ENCODE measurements around the gene SLC35F4.
"Not testable (repeated sequence)": the region's sequence is repeated elsewhere in the genome, so short reads cannot be mapped to it uniquely, and the experiment has no call there.

Gene SLC35F4

DNA sequence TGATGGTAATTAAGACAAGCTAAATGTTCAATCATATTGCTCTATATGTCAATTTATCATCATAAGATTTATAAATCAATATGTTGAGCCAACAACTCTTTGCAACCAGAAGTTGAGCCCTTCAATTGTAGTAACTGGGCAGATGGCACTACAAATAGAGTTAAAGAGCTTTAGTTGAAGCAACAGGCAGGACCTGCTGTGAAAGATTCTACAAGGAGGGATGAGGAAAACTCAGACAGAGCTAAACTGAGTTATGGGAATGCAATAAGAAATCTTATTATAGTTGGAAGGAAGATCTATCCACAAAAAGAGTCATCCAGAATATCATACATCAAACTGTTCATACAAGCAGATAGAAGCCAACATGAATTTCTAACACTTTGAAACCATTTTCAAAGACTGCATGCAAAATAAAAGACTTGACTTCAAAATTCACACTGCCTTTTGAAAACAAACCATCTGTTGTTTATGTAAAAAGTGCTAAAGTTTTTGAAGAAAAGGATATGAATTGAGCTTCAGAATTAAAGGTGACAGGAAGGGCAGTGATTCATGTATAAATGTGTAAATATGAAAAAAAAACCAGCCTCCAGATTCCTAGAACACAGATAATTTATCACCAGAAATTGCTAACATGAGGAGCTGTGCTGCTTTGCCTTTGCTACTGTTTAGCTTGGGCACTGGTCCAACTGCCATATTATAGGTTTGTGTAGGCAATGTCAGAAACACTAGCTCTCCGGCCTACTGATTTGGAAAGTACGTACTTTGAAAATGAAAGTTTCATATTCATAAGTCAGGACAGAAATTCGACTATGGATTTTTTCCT is 133.2 kb downstream of the SLC35F4 start:
- in situ Hi-C loops (cut with MboI; ENCODE audit: low sequenced_read_pairs): no loop called here

DNA sequence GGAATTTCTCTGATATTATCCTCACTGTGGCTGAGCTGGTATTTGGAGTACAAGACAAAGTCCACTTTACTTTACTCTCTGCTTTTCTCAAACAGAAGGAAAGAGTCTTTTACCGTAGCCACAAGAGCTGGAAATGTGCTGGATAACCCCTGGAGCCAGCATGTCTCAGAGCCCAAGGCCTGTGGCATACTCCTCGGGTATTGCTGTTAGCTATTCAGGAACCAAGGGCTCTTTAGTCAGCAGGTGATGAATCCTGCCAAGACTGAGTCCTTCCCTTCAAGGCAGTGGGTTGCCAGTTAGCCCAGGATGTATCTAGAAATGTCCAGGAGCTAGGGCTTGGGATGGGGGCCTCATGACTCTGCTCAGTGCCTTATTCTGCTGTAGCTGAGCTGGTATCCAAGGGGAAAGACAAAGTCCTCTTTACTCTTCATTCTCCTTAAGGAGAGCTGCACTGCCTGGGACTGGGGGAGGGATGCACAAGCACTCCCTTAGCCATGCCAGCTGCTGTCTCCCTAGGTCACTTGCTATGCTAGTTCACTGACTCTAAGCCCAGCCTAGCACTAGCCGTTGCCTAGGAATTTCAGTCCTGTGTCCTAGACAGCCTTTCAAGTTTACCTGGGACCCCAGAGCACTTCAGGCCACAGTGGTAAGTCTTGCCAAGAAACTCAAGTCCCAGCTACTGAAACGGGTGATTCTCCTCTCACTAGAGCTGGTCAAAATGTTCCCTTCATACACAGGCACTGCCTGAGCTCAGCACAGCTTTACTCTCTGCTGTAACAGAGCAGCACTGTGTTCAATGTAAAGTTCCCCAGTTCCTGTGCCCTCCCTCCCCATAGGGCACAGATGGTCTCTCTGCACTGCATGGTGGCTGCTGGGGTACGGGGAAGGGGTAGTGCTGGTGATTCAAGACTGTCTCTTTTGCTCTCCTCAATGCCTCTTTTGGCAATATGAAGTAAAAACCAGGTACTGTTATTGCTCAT is 136.4 kb downstream of the SLC35F4 start:
- in situ Hi-C loops (cut with MboI; ENCODE audit: low sequenced_read_pairs): no loop called here

DNA sequence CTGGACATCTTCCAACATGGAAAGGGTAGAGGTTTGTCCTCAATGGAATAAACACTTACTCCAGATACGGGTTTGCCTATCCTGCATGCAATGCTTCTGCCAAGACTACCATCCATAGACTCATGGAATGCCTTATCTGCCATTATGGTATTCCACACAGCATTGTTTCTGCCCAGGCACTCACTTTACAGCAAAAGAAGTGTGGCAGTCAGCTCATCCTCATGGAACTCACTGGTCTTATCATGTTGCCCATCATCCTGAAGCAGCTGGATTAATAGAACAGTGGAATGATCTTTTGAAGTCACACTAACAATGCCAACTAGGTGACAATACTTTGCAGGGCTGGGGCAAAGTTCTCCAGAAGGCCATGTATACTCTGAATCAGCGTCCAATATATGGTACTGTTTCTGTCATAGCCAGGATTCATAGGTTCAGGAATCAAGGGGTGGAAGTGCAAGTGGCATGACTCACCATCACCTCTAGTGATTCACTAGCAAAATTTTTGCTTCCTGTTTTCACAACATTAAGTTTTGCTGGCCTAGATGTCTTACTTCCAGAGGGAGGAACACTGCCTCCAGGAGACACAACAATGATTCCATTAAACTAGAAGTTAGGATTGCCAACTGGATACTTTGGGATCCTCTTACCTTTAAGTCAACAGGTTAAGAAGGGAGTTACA is 140.4 kb downstream of the SLC35F4 start:
- in situ Hi-C loops (cut with MboI; ENCODE audit: low sequenced_read_pairs): no loop called here

DNA sequence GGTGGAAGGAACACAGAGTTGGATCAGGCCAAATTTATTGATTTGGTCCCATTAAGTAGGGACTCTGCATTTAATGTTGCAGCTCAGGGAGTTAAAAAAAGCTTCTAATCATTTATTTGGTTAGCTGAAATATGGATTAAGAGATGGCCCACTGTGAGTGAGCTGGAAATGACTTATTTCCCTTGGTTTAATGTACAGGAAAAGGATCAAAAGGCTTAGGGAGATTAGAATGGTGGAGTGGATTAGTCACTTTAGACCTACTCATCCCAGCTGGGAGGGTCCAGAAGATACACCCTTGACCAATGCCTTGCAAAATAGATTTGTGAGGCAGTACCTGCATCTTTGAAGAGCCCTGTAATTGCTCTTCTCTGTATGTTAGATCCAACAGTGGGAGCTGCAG is 143.8 kb downstream of the SLC35F4 start:
- in situ Hi-C loops (cut with MboI; ENCODE audit: low sequenced_read_pairs): not testable (repeated sequence)

DNA sequence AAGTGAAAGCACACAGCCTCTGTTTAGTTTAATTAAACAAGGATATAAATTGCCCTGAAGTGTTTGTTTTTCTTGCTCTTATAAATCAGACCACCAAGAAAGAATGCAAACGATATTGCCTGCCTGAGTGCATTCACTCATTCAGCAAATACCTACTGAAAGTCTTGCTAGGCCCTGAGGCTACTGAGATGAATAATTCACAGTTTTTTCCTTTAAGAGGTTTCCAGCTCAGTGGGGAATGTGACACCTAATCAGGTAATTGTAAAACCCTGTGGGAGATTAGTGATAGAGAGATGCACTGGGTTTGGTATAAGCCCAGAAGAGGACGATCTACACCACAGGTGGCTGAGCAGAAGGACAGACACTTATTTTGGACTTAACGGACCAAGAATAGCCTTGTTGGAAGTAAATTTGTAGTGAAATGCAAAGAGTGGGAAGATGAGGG is 151.4 kb downstream of the SLC35F4 start:
- in situ Hi-C loops (cut with MboI; ENCODE audit: low sequenced_read_pairs): no loop called here

DNA sequence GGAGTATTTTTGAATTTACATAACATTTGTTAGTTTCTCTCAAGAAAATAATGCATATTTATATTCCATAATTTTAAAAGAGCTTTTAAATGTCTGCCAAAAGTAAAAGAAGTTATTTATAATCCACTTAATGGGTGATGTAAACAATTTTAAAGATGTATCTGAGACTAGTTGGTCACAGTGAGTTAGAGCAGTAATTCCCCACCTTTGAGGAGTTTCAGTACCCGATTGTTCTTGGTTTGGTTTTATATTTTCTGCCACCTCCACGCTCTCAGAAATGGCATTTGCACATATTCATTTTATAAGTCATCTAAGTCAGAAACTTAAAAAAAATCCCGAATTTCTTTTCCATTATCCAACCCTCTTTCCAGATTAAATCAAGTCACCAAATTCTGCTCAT is 153.2 kb downstream of the SLC35F4 start:
- in situ Hi-C loops (cut with MboI; ENCODE audit: low sequenced_read_pairs): no loop called here

DNA sequence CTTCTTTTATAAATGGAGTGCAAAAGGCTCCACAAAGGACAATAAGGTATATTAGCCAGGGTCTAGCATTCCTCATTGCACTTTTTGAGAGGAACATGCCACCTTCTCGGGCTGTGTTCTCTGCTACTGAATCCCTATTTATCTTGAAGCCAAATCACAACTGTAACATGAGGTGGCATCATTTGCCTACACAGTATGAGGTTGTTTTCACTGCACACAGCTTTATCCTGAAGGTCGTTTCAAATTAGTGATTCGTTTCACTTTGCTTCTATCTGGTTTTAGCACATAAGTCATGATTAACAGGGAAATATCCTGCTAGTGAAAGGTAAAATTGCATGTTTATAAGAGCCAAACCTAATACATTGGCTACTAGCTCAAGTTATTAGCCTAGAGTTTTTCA is 153.8 kb downstream of the SLC35F4 start:
- in situ Hi-C loops (cut with MboI; ENCODE audit: low sequenced_read_pairs): no loop called here

DNA sequence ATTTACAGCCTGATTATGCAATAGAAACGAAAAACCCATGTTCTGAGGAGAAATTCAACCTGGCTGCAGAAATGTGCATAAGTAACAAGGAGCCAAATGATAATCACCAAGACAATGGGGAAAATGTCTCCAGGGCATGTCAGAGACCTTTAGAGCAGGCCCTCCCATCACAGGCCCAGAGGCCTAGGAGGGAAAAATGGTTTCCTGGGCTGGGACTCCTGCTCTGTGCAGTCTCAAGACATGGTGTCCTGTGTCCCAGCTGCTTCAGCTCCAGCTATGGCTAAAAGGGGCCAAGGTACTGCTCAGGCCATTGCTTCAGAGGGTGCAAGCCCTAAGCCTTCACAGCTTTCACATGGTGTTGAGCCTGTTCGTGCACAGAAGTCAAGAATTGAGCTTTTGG is 156.0 kb downstream of the SLC35F4 start:
- in situ Hi-C loops (cut with MboI; ENCODE audit: low sequenced_read_pairs): no loop called here

DNA sequence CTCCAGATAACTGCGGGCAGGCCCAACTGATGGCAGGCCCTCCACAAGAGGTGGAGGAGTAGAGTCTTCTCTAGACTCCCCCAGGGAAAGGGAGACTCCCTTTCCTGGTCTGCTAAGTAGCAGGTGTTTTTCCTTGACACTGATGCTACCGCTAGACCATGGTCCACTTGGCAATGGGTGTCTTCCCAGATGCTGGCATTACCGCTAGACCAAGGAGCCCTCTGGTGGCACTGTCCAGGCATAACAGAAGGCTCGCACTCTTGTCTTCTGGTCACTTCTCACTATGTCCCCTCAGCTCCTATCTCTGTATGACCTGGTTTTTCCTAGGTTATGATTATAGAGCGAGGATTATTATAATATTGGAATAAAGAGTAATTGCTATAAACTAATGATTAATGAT is 156.8 kb downstream of the SLC35F4 start:
- in situ Hi-C loops (cut with MboI; ENCODE audit: low sequenced_read_pairs): not testable (repeated sequence)

DNA sequence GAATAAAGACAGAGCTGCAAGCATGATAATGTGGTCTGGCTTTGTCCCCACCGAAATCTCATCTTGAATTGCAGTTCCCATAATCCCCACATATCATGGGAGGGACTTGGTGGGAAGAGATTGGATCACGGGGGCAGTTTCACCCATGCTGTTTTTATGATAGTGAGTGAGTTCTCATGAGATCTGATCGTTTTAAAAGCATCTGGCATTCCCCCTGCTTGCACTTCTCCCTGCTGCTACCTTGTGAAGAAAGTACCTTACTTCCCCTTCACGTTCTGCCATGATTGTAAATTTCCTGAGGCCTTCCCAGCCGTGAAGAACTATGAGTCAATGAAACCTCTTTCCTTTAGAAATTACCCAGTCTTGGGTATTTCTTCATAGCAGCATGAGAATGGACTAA is 158.7 kb downstream of the SLC35F4 start:
- in situ Hi-C loops (cut with MboI; ENCODE audit: low sequenced_read_pairs): no loop called here

DNA sequence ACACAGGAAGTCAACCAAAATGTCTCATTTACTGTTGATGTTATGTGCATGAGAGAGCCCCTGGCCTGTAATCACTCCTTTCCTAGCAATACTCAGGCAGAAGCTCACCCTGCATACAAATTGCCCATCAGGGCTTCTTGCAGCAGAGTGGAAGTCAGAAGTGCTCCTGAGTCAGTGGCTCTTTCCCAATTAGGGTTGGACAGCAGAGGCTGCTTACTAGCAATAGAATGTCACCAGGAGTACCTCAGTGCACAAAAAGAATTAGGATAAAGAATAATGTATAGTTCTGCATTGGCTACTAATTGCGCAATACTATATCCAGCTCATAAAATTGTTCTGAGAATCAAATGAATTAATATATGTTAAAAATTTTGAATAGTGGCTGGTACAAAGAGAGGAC is 161.1 kb downstream of the SLC35F4 start:
- in situ Hi-C loops (cut with MboI; ENCODE audit: low sequenced_read_pairs): no loop called here

DNA sequence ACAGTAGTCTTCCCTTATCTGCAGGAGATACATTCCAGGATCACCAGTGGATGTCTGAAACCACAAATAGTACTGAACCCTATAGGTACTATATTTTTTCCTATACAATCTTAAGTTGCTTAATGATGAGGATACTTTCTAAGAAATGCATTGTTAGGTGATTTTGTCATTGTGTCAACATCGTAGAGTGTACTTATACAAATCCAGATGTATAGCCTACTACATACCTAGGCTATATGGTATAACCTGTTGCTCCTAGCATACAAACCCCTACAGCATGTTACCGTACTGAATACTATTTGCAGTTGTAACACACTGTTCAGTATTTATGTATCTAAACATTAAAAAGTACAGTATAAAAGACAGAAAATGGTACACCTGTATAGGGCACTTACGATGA is 165.9 kb downstream of the SLC35F4 start:
- in situ Hi-C loops (cut with MboI; ENCODE audit: low sequenced_read_pairs): no loop called here

DNA sequence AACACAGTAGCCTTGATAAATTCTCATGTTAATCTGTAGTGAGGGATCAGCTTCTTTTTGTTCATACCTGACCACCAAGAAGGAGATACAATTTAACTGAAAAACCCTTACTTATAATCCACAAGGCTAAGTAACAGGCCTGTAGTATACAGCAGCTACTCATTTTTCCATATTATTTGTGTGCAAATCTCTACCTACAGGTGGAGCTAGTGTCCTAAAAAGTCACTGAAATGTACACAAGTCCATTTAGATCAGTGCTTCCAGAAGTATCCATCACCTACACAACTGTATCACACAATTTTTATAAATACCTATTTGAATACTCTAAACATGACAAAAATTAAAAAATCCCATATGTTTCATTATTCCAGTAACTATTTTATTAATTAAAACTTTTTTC is 173.2 kb downstream of the SLC35F4 start:
- in situ Hi-C loops (cut with MboI; ENCODE audit: low sequenced_read_pairs): no loop called here

DNA sequence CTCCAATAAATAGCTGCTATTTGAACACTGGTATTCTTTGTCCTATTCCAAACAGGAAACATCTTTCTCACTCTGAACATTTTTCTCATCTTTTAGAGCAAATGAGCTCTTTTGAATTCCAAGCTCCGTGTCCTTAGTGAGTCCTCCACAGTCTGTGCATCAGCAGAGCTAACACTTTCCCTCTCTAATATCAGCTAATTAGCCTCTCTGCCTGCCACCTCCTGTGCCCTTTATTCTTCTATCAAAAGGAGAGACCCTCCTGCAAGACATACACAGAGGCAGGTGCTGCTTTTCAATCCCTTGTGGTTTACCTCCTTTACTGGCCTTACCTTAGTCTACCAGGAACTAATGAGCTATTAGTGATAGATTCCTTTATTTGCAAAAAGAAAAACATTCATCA is 178.5 kb downstream of the SLC35F4 start:
- in situ Hi-C loops (cut with MboI; ENCODE audit: low sequenced_read_pairs): no loop called here

DNA sequence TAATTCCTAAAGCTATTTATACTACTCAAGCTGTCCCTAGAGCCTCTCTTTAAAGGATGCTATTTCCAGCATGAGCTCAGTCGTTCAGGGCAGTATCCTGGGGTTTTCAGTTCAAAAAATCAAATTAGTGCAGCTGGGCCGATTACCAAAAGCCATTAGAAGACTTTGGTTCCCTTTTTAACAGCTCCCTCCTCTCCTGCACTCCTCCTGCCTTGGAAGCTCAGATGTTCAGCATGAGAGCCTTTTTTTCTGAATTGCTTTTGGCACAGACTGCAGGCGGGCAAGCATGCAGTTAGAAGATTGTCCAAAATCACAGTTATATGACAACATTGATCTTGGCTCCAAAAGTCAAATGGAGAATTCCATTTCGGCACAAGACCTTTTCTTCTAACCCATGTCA is 179.6 kb downstream of the SLC35F4 start:
- in situ Hi-C loops (cut with MboI; ENCODE audit: low sequenced_read_pairs): no loop called here

DNA sequence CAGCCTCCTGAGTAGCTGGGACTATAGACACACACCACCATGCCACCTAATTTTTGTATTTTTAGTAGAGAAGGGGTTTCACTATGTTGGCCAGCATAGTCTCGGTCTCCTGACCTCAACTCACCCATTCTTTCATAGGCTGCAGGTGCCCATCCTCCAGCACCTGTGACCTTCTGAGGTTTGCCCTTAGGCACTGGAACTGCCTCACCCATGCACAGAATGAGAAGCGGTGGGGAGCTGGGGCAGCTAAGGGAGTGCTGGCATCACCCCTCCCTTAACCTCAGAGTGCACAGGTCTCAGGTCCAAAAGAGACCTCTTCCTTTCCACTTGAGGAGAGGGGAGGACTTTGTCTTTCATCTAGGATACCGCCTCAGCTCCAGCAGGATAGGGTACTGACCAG is 194.9 kb downstream of the SLC35F4 start:
- in situ Hi-C loops (cut with MboI; ENCODE audit: low sequenced_read_pairs): no loop called here

DNA sequence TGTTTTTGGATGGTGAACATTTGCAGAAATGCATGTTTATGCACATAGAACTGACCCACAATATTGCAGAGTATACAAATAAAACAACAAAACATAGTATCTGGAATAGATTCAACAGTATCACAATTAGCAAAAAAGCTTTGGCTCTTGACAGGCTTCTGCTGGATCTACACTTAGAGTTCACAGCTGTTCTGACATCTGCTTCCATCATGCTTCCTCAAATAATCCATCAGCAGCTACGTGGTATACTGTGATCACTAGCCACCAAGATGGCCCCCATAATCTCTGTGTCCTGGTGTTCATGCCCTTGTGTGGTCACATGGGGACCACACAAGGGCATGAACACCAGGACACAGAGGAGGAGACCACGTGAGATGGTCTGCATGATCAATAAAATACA is 205.7 kb downstream of the SLC35F4 start:
- in situ Hi-C loops (cut with MboI; ENCODE audit: low sequenced_read_pairs): no loop called here

DNA sequence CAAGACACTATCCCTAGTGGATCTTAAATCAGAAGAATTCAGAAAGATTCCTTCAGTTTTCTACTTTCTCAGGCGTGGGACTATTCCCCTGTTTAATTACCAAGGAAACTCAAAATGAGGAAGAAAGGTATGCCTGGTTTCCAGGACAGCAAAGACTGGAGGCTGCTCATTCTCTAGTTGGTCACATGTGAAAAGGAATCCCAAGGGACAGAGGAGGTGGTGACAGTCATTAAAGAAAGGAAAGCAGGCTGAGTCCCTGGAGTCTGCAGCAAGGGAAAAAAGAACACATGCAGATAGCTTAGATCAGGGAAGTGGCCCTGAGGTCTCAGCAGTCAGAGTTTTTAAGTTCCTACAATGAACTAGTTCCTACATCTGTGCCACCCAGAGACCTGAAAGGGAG is 206.8 kb downstream of the SLC35F4 start:
- in situ Hi-C loops (cut with MboI; ENCODE audit: low sequenced_read_pairs): no loop called here

DNA sequence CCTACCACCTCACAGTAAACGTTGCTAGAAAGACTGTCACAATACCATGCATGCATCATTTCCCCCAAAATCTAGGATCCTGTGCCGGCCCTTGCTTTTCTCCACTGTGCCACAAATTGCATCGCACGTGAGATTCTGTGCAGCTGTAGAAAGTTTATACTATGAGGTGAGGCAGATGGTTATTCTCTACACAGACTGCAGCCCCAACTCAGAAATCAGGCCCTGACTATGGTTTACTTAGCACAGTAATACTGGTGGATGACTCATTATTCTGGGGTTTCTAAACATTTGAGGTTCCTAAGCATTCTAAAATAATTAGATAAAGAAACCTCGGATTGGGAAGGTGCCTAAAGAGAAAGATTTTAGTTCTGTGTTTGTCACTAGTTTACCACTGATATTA is 208.4 kb downstream of the SLC35F4 start:
- in situ Hi-C loops (cut with MboI; ENCODE audit: low sequenced_read_pairs): no loop called here

DNA sequence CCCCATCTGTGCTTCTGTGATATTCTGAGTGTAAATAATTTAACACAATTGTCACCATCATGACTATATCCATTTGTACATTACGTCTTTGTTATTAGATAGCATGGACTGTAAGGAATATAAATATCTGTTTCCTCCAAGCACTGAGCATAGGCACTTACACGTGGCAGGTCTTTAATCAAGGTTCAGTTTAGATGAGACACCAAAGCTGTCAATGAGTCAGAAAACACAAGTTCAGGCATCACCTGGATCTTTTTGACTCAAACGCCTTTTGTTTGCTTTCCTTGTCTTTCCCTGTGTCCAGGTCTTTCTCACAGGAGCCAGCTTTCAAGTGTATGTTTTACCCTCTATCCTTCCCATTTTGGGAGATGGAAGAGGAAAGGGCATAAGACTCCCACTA is 209.0 kb downstream of the SLC35F4 start:
- in situ Hi-C loops (cut with MboI; ENCODE audit: low sequenced_read_pairs): no loop called here

DNA sequence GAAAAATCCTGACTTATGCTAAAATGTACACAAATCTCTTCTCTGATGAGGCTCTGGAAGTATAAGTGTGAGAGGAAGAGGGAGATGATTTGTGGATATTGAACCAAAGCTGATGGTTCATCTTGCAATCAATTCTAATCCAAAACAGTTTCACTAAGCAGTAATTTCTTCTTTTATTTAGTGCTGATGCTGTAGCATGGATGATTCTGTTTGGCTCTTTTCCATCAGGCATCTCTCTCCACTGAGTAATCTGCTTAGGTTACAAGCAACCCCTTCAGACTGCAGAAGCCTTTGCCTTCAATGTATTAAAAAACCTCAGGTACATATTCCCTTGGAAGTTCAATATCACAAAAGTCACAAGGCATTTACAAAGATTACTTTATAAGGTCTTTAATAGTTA is 213.1 kb downstream of the SLC35F4 start:
- in situ Hi-C loops (cut with MboI; ENCODE audit: low sequenced_read_pairs): no loop called here

All from HL-60/S4 (cell line).